HEK293 (cell line): ENCODE results near the gene MDP1.

Experiments used
- ATF2 ChIP-seq: fragments of 450-650 bp; formaldehyde crosslinking; IDR thresholded peaks from 2 replicates; pipeline ENCODE4 v1.5.1; 2016; ENCODE audit warnings: missing biosample characterization, missing genetic modification characterization, low read depth
- HOXA7 ChIP-seq: sonication (generic); formaldehyde crosslinking; IDR thresholded peaks from 2 replicates; pipeline ENCODE4 v1.8.1; 2022; ENCODE audit warnings: missing genetic modification reagents, borderline replicate concordance
- KLF7 ChIP-seq: fragments of 450-650 bp; formaldehyde crosslinking; IDR thresholded peaks from 2 replicates; pipeline ENCODE4 v1.5.1; 2016; ENCODE audit warnings: missing biosample characterization, missing genetic modification characterization, borderline replicate concordance
- KLF9 ChIP-seq: fragments of 450-650 bp; formaldehyde crosslinking; IDR thresholded peaks from 2 replicates; pipeline ENCODE4 v1.5.1; 2016; ENCODE audit warnings: missing biosample characterization, missing genetic modification characterization, low read depth
- PRDM1 ChIP-seq: fragments of 450-650 bp; formaldehyde crosslinking; IDR thresholded peaks from 2 replicates; pipeline ENCODE4; 2016; ENCODE audit warnings: missing biosample characterization, missing genetic modification characterization
- REST ChIP-seq: fragments of 450-650 bp; formaldehyde crosslinking; IDR thresholded peaks from 2 replicates; pipeline ENCODE4 v1.5.1; 2016; ENCODE audit warnings: missing biosample characterization, missing genetic modification characterization
- SALL2 ChIP-seq: fragments of 450-650 bp; formaldehyde crosslinking; IDR thresholded peaks from 2 replicates; pipeline ENCODE4 v1.5.0; 2017; ENCODE audit warnings: missing biosample characterization, mild to moderate bottlenecking, missing genetic modification characterization, borderline replicate concordance
- SCRT2 ChIP-seq: fragments of 450-650 bp; formaldehyde crosslinking; IDR thresholded peaks from 2 replicates; pipeline ENCODE4 v1.5.1; 2016; ENCODE audit warnings: missing biosample characterization, missing genetic modification characterization
- ZFHX2 ChIP-seq: fragments of 450-650 bp; formaldehyde crosslinking; conservative IDR thresholded peaks from 2 replicates; pipeline ENCODE4 v1.5.1; 2016; ENCODE audit warnings: missing biosample characterization, missing genetic modification characterization
- ZNF10 ChIP-seq: fragments of 450-650 bp; formaldehyde crosslinking; IDR thresholded peaks from 2 replicates; pipeline ENCODE4 v1.5.1; 2017; ENCODE audit warnings: missing biosample characterization, missing genetic modification characterization
- ZNF214 ChIP-seq: fragments of 450-650 bp; formaldehyde crosslinking; IDR thresholded peaks from 2 replicates; pipeline ENCODE4 v1.5.1; 2017; ENCODE audit warnings: missing biosample characterization, mild to moderate bottlenecking, missing genetic modification characterization, borderline replicate concordance
- ZNF518A ChIP-seq: fragments of 450-650 bp; formaldehyde crosslinking; conservative IDR thresholded peaks from 2 replicates; pipeline ENCODE4 v1.5.1; 2016; ENCODE audit warnings: low read depth, missing biosample characterization, missing genetic modification characterization
- ZNF549 ChIP-seq: fragments of 450-650 bp; IDR thresholded peaks from 2 replicates; pipeline ENCODE4 v1.5.1; 2018; ENCODE audit warnings: missing biosample characterization, missing genetic modification characterization, mild to moderate bottlenecking, inconsistent platforms, moderate library complexity
- ZNF610 ChIP-seq: fragments of 450-650 bp; formaldehyde crosslinking; IDR thresholded peaks from 2 replicates; pipeline ENCODE4 v1.5.1; 2016; ENCODE audit warnings: missing biosample characterization, missing genetic modification characterization, borderline replicate concordance
- ZNF843 ChIP-seq: fragments of 450-650 bp; formaldehyde crosslinking; IDR thresholded peaks from 2 replicates; pipeline ENCODE4 v1.5.1; 2016; ENCODE audit warnings: missing biosample characterization, missing genetic modification characterization
- TF ChIP-seq, protein P1 (sequence below): fragments of 450-650 bp; formaldehyde crosslinking; IDR thresholded peaks from 2 replicates; pipeline ENCODE4 v1.5.1; 2016; ENCODE audit warnings: missing biosample characterization, missing genetic modification characterization
- TF ChIP-seq, protein P2 (sequence below): fragments of 450-650 bp; formaldehyde crosslinking; IDR thresholded peaks from 2 replicates; pipeline ENCODE4 v1.5.1; 2016; ENCODE audit warnings: missing biosample characterization, missing genetic modification characterization, borderline replicate concordance
- TF ChIP-seq, protein P3 (sequence below): fragments of 450-650 bp; formaldehyde crosslinking; IDR thresholded peaks from 2 replicates; pipeline ENCODE4 v1.5.1; 2017; ENCODE audit warnings: missing biosample characterization, missing genetic modification characterization
- TF ChIP-seq, protein P4 (sequence below): fragments of 450-650 bp; formaldehyde crosslinking; IDR thresholded peaks from 2 replicates; pipeline ENCODE4 v1.5.1; 2016; ENCODE audit warnings: missing biosample characterization, missing genetic modification characterization

The MDP1 gene

GRCh38 chr14:24232645-24233537, 17.0 kb upstream of the MDP1 start, which contains the start of gene GMPR2 (continued):
- TF ChIP-seq, protein P1, sequence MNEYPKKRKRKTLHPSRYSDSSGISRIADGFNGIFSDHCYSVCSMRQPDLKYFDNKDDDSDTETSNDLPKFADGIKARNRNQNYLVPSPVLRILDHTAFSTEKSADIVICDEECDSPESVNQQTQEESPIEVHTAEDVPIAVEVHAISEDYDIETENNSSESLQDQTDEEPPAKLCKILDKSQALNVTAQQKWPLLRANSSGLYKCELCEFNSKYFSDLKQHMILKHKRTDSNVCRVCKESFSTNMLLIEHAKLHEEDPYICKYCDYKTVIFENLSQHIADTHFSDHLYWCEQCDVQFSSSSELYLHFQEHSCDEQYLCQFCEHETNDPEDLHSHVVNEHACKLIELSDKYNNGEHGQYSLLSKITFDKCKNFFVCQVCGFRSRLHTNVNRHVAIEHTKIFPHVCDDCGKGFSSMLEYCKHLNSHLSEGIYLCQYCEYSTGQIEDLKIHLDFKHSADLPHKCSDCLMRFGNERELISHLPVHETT (tag by site-specific recombination): no peak; the same call in 1 of the 2 replicates
- no peak for TF ChIP-seq ZNF10 (tag by site-specific recombination)
- TF ChIP-seq SCRT2: peak; percentile 95
- TF ChIP-seq ZFHX2 (tag by site-specific recombination): no peak
- no peak for TF ChIP-seq PRDM1 (tag by site-specific recombination)
- no peak for TF ChIP-seq KLF9
- no peak for TF ChIP-seq KLF7 (tag by site-specific recombination)
- TF ChIP-seq, protein P2, sequence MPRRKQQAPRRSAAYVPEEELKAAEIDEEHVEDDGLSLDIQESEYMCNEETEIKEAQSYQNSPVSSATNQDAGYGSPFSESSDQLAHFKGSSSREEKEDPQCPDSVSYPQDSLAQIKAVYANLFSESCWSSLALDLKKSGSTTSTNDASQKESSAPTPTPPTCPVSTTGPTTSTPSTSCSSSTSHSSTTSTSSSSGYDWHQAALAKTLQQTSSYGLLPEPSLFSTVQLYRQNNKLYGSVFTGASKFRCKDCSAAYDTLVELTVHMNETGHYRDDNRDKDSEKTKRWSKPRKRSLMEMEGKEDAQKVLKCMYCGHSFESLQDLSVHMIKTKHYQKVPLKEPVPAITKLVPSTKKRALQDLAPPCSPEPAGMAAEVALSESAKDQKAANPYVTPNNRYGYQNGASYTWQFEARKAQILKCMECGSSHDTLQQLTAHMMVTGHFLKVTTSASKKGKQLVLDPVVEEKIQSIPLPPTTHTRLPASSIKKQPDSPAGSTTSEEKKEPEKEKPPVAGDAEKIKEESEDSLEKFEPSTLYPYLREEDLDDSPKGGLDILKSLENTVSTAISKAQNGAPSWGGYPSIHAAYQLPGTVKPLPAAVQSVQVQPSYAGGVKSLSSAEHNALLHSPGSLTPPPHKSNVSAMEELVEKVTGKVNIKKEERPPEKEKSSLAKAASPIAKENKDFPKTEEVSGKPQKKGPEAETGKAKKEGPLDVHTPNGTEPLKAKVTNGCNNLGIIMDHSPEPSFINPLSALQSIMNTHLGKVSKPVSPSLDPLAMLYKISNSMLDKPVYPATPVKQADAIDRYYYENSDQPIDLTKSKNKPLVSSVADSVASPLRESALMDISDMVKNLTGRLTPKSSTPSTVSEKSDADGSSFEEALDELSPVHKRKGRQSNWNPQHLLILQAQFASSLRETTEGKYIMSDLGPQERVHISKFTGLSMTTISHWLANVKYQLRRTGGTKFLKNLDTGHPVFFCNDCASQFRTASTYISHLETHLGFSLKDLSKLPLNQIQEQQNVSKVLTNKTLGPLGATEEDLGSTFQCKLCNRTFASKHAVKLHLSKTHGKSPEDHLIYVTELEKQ: no peak
- TF ChIP-seq ZNF610 (tag by site-specific recombination): no peak
- TF ChIP-seq ATF2 (tag by site-specific recombination): no peak
- TF ChIP-seq SALL2: no peak
- TF ChIP-seq REST (tag by site-specific recombination): no peak
- TF ChIP-seq ZNF843 (tag by site-specific recombination): no peak
- no peak for TF ChIP-seq ZNF549 (tag by site-specific recombination)
- TF ChIP-seq, protein P3, sequence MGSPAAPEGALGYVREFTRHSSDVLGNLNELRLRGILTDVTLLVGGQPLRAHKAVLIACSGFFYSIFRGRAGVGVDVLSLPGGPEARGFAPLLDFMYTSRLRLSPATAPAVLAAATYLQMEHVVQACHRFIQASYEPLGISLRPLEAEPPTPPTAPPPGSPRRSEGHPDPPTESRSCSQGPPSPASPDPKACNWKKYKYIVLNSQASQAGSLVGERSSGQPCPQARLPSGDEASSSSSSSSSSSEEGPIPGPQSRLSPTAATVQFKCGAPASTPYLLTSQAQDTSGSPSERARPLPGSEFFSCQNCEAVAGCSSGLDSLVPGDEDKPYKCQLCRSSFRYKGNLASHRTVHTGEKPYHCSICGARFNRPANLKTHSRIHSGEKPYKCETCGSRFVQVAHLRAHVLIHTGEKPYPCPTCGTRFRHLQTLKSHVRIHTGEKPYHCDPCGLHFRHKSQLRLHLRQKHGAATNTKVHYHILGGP: no peak
- no peak for TF ChIP-seq ZNF214
- TF ChIP-seq, protein P4, sequence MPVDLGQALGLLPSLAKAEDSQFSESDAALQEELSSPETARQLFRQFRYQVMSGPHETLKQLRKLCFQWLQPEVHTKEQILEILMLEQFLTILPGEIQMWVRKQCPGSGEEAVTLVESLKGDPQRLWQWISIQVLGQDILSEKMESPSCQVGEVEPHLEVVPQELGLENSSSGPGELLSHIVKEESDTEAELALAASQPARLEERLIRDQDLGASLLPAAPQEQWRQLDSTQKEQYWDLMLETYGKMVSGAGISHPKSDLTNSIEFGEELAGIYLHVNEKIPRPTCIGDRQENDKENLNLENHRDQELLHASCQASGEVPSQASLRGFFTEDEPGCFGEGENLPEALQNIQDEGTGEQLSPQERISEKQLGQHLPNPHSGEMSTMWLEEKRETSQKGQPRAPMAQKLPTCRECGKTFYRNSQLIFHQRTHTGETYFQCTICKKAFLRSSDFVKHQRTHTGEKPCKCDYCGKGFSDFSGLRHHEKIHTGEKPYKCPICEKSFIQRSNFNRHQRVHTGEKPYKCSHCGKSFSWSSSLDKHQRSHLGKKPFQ (tag by site-specific recombination): no peak
- TF ChIP-seq HOXA7: no peak
- peak; percentile 71 for TF ChIP-seq ZNF518A (tag by site-specific recombination)
